HEK293T (cell line): Measurements from ENCODE around the gene ESCO1.

Experiments used
- CTCF ChIA-PET: fragments of 350-600 bp; formaldehyde crosslinking; extraction: SDS; loops from one replicate; lab custom pipeline; 2021; ENCODE audit warnings: antibody characterized with exemption, inconsistent platforms; lab: Yijun Ruan, JAX
- POLR2A ChIA-PET: fragments of 350-600 bp; formaldehyde crosslinking; extraction: SDS; loops from one replicate; lab custom pipeline; 2020; ENCODE audit warnings: antibody characterized with exemption, inconsistent platforms; lab: Yijun Ruan, JAX
- DNase-seq: peaks from one replicate; pipeline ENCODE4 v3.0.0; 2012; ENCODE audit warnings: mixed read lengths; ENCODE audit errors: extremely low spot score
- ARNT ChIP-seq: fragments of 450-650 bp; IDR thresholded peaks from 2 replicates; pipeline ENCODE4 v1.6.1; 2017; ENCODE audit warnings: mild to moderate bottlenecking
- BHLHE40 ChIP-seq: fragments of 450-650 bp; IDR thresholded peaks from 2 replicates; pipeline ENCODE4 v1.6.1; 2016; ENCODE audit warnings: mild to moderate bottlenecking, moderate library complexity, borderline replicate concordance
- CTBP1 ChIP-seq: fragments of 450-650 bp; IDR thresholded peaks from 2 replicates; pipeline ENCODE4 v1.6.1; 2016; ENCODE audit warnings: borderline replicate concordance
- ELF4 ChIP-seq: fragments of 450-650 bp; IDR thresholded peaks from 2 replicates; pipeline ENCODE4 v1.6.1; 2017; ENCODE audit warnings: antibody characterized with exemption
- FOXA1 ChIP-seq: fragments of 450-650 bp; IDR thresholded peaks from 2 replicates; pipeline ENCODE4 v1.6.1; 2016; ENCODE audit warnings: mild to moderate bottlenecking
- FOXK2 ChIP-seq: fragments of 450-650 bp; IDR thresholded peaks from 2 replicates; pipeline ENCODE4 v1.6.1; 2016; ENCODE audit warnings: mild to moderate bottlenecking
- FOXM1 ChIP-seq: fragments of 450-650 bp; IDR thresholded peaks from 2 replicates; pipeline ENCODE4 v1.6.1; 2017; ENCODE audit warnings: mild to moderate bottlenecking, borderline replicate concordance
- HDGF ChIP-seq: fragments of 450-650 bp; IDR thresholded peaks from 2 replicates; pipeline ENCODE4 v1.6.1; 2017; ENCODE audit warnings: antibody characterized with exemption, borderline replicate concordance
- L3MBTL2 ChIP-seq: fragments of 450-650 bp; conservative IDR thresholded peaks from 2 replicates; pipeline ENCODE4 v1.6.1; 2016; ENCODE audit warnings: mild to moderate bottlenecking
- LEF1 ChIP-seq: fragments of 450-650 bp; IDR thresholded peaks from 2 replicates; pipeline ENCODE4 v1.6.1; 2017; ENCODE audit warnings: mild to moderate bottlenecking, borderline replicate concordance
- NFRKB ChIP-seq: fragments of 450-650 bp; IDR thresholded peaks from 2 replicates; pipeline ENCODE4 v1.6.1; 2016; ENCODE audit warnings: mild to moderate bottlenecking, moderate library complexity
- PKNOX1 ChIP-seq: fragments of 450-650 bp; IDR thresholded peaks from 2 replicates; pipeline ENCODE4 v1.6.1; 2016
- SP1 ChIP-seq: fragments of 450-650 bp; IDR thresholded peaks from 2 replicates; pipeline ENCODE4 v1.6.1; 2017
- SUZ12 ChIP-seq: fragments of 450-650 bp; IDR thresholded peaks from 2 replicates; pipeline ENCODE4 v1.6.1; 2016; ENCODE audit warnings: mild to moderate bottlenecking
- TARDBP ChIP-seq: fragments of 450-650 bp; IDR thresholded peaks from 2 replicates; pipeline ENCODE4 v1.6.1; 2016
- ZNF384 ChIP-seq: fragments of 450-650 bp; IDR thresholded peaks from 2 replicates; pipeline ENCODE4 v1.6.1; 2016

The ESCO1 gene

GRCh38 chr18:21584391-21584790 is 16.1 kb downstream of the ESCO1 start:
- TF ChIP-seq BHLHE40 (no peak), L3MBTL2 (no peak), PKNOX1 (no peak), FOXM1 (no peak), TARDBP (no peak), ZNF384 (no peak), ELF4 (no peak)
- DNase-seq, result no peak
- POLR2A ChIA-PET, result no interaction called here
- CTCF ChIA-PET, result no interaction called here

DNA sequence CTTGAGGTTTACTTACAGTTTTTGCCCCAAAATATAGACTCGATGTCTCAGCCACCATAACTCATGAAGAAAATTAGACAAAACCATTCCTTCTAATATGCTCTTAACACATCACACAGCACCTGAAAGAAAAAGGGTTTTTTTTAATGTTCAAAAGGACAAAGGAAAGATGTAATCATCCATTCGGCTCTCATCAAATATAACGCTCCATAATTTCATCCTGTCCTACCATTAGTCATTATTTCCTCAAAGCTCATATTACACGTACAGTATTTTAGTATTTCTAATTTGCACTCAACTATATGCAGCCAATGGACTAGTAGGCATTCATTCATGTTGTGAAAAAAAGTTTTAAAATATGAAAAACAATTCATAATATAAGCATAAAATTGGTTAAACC is 24.8 kb downstream of the ESCO1 start:
- POLR2A ChIA-PET, result no interaction called here
- CTCF ChIA-PET, result no interaction called here
- DNase-seq, result no peak
- TF ChIP-seq FOXA1 (no peak), NFRKB (no peak), SUZ12 (no peak), TARDBP (no peak), PKNOX1 (no peak), ELF4 (no peak), LEF1 (no peak), ZNF384 (no peak), FOXM1 (no peak), CTBP1 (no peak), BHLHE40 (no peak), L3MBTL2 (no peak), SP1 (no peak)

- POLR2A ChIA-PET, result no interaction called here
These were observed 28.7 kb downstream of the ESCO1 start for GRCh38 chr18:21571772-21572171.

GRCh38 chr18:21559195-21559594 is 41.3 kb downstream of the ESCO1 start:
- ChIA-PET CTCF (interaction anchor here (0.5 kb wide), 1 partner anchor 8 kb away, joined by 5 read pairs; no protein-coding TSS in a partner anchor), POLR2A (interaction anchor here (0.7 kb wide), 1 partner anchor 53 kb away, joined by 3 read pairs; the partner anchor contains the start of gene SNRPD1)

More at GRCh38 chr18:21571772-21572171, 28.7 kb downstream of the ESCO1 start:
- CTCF ChIA-PET, result no interaction called here
- TF ChIP-seq FOXM1, result no peak
- no peak for DNase-seq

DNA sequence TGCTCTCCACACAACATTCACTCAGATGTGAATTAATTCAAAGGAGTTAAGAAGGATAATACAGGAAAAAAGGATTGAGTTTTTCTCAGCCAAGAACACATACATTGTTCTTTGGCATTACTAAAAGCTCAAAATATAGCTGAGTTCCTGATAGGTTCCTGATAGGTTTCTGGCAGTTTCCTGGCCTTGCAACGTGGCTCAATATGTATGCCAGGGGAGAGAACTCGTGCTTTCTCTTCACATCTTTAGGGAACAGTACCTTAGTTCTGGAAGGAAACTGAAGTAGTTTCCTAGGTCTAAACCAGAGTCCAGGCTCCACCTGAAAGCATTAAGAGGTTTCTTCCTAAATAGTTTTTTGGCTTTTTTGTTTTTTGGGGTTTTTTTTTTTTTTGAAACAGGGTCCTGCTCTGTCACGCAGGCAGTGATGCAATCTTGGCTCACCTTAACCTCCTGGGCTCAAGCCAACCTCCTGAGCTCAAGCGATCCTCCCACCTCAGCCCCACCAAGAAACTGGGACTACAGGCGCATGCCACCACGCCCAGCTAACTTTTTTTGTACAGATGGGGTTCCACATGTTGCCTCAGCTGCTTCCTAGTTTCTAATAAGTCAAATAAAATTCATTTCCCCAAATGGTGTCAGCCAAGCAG is 42.8 kb downstream of the ESCO1 start:
- DNase-seq, result no peak
- POLR2A ChIA-PET, result no interaction called here
- TF ChIP-seq BHLHE40 (no peak), SP1 (no peak), L3MBTL2 (no peak), ARNT (no peak), LEF1 (no peak), SUZ12 (no peak), PKNOX1 (no peak), ZNF384 (no peak), ELF4 (no peak), NFRKB (no peak), FOXK2 (no peak), FOXM1 (no peak), HDGF (no peak), CTBP1 (no peak), TARDBP (no peak), FOXA1 (no peak)
- CTCF ChIA-PET, result no interaction called here

More at GRCh38 chr18:21559195-21559594, 41.3 kb downstream of the ESCO1 start:
- DNase-seq, result no peak
- TF ChIP-seq PKNOX1, result peak; percentile 58
- no peak for TF ChIP-seq ELF4
- TF ChIP-seq ZNF384, result no peak

DNA sequence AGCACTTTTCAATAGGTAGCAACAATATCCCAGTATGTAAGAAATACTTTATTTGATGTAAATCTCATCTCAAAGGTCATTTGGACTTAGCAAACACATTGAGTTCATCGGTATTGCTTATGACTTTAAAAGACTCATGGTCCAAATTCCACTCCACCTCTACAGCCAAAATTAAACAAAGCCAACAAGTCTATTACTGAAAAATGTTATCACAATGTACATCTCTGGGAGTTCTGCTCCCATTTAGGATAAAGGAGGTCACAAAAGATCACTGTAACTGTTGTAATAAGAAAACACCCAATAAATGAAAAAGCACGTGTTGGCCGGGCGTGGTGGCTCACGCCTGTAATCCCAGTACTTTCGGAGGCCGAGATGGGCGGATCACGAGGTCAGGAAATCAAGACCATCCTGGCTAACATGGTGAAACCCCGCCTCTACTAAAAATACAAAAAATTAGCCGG is 50.0 kb downstream of the ESCO1 start:
- DNase-seq, result no peak
- ChIA-PET POLR2A (no interaction called here), CTCF (no interaction called here)
- no peak for TF ChIP-seq FOXA1
- no peak for TF ChIP-seq BHLHE40
- no peak for TF ChIP-seq LEF1
- no peak for TF ChIP-seq ARNT
- no peak for TF ChIP-seq SP1
- no peak for TF ChIP-seq NFRKB
- TF ChIP-seq PKNOX1, result no peak
- TF ChIP-seq L3MBTL2, result no peak
- TF ChIP-seq TARDBP, result no peak
- TF ChIP-seq ELF4, result no peak
- TF ChIP-seq SUZ12, result no peak
- no peak for TF ChIP-seq FOXM1
- TF ChIP-seq ZNF384, result no peak
- no peak for TF ChIP-seq CTBP1
- no peak for TF ChIP-seq HDGF
- TF ChIP-seq FOXK2, result no peak
